ENCODE measurements around the gene DPYSL3.

Gene DPYSL3

DNA sequence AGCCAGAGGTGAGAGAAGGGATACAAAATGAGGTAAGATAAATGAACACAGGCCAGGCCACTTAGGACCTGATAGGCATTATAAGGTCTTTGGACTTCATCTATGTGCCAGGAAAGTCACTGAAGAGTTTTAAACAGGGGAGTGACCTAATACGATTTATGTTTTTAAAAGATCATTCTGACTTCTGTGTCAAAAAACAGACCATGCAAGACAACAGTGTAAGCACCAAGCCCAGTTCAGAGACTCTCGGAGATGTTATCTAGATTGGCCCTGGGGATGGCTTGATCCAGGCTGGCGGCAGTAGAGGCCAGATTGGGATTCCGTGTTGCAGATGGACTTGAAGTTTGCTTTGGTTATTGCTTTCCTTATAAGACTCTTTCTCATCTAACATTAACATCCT, 43.0 kb upstream of the DPYSL3 start:
- in situ Hi-C loops (cut with MboI; ENCODE audit: low sequenced_read_pairs, unreplicated experiment) = loop anchor here (25.0 kb wide), 1 partner anchor 316 kb away; the partner anchor contains the start of gene STK32A

DNA sequence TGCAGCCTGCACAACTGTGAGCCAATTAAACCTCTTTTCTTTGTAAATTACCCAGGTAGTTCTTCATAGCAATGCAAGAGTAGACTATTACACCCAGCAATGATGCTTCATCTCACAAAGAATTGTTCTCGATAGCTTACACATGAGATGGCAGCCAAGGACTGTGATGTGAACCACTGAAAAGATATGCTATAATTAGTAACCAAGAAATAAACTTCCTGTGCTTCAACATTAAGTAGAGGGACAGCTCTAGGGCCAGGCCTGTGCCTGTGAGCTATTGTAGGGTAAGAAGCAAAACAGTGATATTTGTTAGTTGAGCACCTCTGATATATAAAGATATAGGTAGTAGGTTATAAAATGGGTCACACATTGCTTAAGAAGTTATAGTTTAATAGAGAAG, 41.8 kb upstream of the DPYSL3 start:
- DNase-seq (ENCODE audit: low spot score) = no peak
- in situ Hi-C loops (cut with MboI; ENCODE audit: low sequenced_read_pairs, unreplicated experiment) = loop anchor here (25.0 kb wide), 1 partner anchor 314 kb away; the partner anchor contains the start of gene STK32A
- TF ChIP-seq, protein P1, sequence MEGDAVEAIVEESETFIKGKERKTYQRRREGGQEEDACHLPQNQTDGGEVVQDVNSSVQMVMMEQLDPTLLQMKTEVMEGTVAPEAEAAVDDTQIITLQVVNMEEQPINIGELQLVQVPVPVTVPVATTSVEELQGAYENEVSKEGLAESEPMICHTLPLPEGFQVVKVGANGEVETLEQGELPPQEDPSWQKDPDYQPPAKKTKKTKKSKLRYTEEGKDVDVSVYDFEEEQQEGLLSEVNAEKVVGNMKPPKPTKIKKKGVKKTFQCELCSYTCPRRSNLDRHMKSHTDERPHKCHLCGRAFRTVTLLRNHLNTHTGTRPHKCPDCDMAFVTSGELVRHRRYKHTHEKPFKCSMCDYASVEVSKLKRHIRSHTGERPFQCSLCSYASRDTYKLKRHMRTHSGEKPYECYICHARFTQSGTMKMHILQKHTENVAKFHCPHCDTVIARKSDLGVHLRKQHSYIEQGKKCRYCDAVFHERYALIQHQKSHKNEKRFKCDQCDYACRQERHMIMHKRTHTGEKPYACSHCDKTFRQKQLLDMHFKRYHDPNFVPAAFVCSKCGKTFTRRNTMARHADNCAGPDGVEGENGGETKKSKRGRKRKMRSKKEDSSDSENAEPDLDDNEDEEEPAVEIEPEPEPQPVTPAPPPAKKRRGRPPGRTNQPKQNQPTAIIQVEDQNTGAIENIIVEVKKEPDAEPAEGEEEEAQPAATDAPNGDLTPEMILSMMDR (IDR thresholded peaks at IDR 0.05; ENCODE audit: borderline replicate concordance, control extremely low read depth, extremely low read depth, insufficient read depth, missing control alignments) = no peak

More for the DNA sequence above, 43.0 kb upstream of the DPYSL3 start:
- TF ChIP-seq, protein P1 (IDR thresholded peaks at IDR 0.05; ENCODE audit: borderline replicate concordance, control extremely low read depth, extremely low read depth, insufficient read depth, missing control alignments) = no peak
- no peak for DNase-seq (ENCODE audit: low spot score)

DNA sequence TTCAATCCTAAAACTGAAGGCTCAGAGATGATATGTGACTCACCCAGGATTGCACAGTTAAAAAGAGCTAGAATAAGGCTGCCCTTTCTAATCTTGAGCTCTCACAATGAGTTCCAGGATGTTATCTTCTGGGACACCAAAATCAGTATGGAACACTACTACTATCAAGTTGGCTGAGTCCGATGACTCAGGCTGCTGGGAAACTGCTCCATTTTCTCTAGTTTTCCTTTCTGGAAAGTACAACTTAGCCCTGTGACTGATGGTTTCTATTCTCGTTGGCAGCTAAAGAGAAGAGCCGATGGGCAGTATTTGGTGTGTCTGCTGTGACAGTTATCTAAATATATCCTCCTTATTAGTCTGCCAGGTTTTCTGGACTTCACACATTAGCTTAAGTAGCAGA, 37.9 kb upstream of the DPYSL3 start:
- DNase-seq (ENCODE audit: low spot score) = no peak
- TF ChIP-seq, protein P1 (IDR thresholded peaks at IDR 0.05; ENCODE audit: borderline replicate concordance, control extremely low read depth, extremely low read depth, insufficient read depth, missing control alignments) = no peak
- in situ Hi-C loops (cut with MboI; ENCODE audit: low sequenced_read_pairs, unreplicated experiment) = no loop called here

DNA sequence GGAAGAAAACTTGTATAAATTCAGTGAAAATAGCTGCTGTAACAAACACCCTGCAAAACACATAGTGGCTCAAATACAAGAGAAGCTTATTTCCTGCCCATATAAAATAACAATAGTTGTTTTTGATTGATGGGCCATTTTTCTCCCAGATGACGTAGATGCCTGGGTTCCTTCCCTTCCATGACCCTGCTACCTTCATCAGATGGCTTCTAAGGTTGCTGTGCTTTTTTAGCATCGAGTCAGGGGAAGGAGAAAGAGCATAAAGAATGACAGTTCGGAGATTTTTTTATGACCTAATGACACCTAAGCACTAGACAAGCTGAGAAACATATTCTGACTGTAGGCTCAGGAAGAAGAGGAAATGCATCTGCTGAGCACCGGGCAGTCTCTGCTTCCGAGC, 34.7 kb upstream of the DPYSL3 start:
- TF ChIP-seq, protein P1 (IDR thresholded peaks at IDR 0.05; ENCODE audit: borderline replicate concordance, control extremely low read depth, extremely low read depth, insufficient read depth, missing control alignments) = no peak
- in situ Hi-C loops (cut with MboI; ENCODE audit: low sequenced_read_pairs, unreplicated experiment) = no loop called here
- DNase-seq (ENCODE audit: low spot score) = no peak

DNA sequence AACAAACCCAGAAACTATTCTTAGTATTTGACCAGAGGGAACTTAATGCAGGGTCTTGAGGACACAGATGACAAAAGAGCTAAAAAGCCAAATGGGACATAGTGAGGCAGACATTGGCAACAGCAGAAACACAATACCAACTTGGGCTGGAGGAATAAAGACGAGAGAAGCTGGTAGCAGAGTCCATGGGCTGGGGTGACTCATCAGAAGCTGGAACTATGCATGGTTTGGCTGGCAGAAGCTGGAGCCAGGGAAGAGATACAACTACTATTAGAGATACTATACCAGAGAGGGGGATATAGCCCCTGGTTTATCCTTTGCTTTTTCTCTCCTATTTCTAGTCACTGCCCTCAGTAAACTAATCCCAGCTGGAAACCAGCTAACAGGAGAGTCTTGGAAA, 29.2 kb upstream of the DPYSL3 start:
- no peak for DNase-seq (ENCODE audit: low spot score)
- TF ChIP-seq, protein P1 (IDR thresholded peaks at IDR 0.05; ENCODE audit: borderline replicate concordance, control extremely low read depth, extremely low read depth, insufficient read depth, missing control alignments) = no peak
- in situ Hi-C loops (cut with MboI; ENCODE audit: low sequenced_read_pairs, unreplicated experiment) = no loop called here

DNA sequence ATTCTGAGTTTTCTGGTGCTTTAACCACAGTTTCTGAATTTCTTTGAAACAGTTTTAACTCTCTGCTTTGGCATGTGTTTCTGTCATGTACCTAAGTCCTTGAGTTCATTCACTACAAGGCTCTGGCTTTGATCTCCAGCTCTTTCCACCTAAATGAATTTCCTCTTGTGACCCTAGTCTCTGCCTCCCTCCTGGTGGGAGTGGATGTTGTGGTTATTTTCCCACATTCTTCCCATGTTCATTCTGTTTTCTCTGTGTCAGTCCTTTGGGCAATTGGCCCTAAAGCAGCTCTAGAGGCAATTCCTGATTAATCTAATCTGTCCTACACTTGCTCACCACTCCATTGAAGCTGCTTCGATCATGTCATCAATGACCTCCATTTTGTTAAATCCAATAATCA, 28.4 kb upstream of the DPYSL3 start:
- no peak for DNase-seq (ENCODE audit: low spot score)
- in situ Hi-C loops (cut with MboI; ENCODE audit: low sequenced_read_pairs, unreplicated experiment) = no loop called here

More for the DNA sequence above, 28.4 kb upstream of the DPYSL3 start:
- TF ChIP-seq, protein P1 (IDR thresholded peaks at IDR 0.05; ENCODE audit: borderline replicate concordance, control extremely low read depth, extremely low read depth, insufficient read depth, missing control alignments) = no peak

Data from GM13976 (cell line).